Central memory CD4-positive, alpha-beta T cell (primary cell): ENCODE measurements around the gene TVP23A.
A peak's percentile ranks its signal among the peaks of the same experiment; 100 is the strongest.
"Not testable (repeated sequence)": the region's sequence is repeated elsewhere in the genome, so short reads cannot be mapped to it uniquely, and the experiment has no call there.

Experiments used
- DNase-seq: peaks from one replicate; pipeline ENCODE4 v3.0.0; 2022

The TVP23A gene

GRCh38 chr16:10744370-10745030 lies 74.1 kb downstream of the TVP23A start:
- DNase-seq: no peak

DNA sequence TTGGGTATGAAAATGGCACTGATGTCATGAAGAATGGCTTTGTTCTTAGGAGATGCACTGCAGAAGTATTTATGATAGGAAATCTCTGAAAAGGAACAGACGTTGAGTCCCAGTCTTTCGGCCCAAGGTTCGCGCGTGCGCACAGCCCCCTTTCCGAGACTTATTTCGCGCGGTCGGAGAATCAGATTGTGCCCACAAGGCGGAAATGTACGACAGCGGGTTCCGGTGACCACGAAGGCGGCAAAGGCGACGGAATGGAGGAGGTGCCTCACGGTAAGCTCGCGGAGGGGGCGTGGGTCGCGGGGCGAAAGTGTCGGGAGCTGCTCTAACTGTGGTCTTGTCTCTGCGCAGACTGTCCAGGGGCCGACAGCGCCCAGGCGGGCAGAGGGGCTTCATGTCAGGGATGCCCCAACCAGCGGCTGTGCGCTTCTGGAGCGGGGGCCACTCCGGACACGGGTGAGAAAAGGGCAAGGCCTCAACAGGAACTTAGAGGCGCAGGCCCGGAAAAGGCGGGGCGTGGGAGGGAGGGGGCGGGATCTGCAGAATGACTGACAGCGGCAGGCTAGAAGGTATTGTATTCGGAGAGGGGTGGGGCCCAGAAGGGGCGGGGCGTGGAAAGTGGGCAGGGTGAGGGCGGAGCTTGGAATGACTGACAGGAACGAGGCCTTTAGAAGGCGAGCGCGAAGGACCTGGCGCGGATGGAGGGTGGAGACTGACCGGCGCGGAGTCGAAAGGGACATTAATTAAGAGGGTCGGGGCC lies 74.8 kb downstream of the TVP23A start, which contains the start of gene NUBP1:
Gene NUBP1 (plus strand): TSS at position 233 of the 760 bp plus-strand sequence. CDS start 22 bp downstream, at position 255.
- peak; percentile 97 for DNase-seq

GRCh38 chr16:10743227-10743609 lies 75.4 kb downstream of the TVP23A start:
- no peak for DNase-seq

- DNase-seq: no peak
These were observed 76.8 kb downstream of the TVP23A start for GRCh38 chr16:10741844-10742243.

- DNase-seq: not testable (repeated sequence)
These were observed 77.3 kb downstream of the TVP23A start for GRCh38 chr16:10741249-10741648.

- no peak for DNase-seq
These were observed 77.8 kb downstream of the TVP23A start for GRCh38 chr16:10740845-10741208.

GRCh38 chr16:10740000-10740844 lies 78.4 kb downstream of the TVP23A start:
- no peak for DNase-seq

DNA sequence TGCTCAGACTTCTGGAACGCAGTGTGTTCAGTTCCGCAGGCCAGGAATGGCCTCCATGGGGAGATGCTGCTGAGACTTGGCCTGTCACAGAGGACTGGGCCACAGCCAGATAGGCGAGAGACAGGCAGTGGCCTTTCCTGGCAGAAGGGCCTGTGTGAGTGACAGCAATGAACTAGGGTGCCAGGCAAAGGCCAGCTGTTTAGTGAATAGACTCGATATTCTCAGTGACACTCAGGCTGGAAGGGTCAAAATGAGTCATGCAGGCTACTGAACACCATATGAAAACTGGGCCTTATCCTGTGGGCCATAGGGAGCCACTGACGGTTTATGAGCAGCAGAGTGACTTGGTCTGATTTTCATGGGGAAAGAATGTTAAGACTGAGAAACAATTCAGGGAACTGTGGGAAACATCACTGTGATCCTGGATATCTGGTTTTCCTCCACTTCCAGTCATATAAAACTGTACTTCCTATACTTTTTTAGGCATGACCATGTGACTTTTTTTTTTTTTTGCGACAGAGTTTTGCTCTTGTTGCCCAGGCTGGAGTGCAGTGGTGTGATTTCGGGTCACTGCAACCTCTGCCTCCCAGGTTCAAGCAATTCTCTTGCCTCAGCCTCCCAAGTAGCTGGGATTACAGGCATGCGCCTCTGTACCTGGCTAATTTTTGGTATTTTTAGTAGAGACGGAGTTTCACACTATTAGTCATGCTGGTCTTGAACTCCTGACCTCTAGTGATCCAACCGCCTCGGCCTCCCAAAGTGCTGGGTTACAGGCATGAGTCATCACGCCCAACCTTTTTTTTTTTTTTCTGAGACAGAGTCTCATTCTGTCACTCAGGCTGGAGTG lies 80.1 kb downstream of the TVP23A start:
- DNase-seq: no peak

- DNase-seq: peak; percentile 70
These were observed 81.4 kb downstream of the TVP23A start for GRCh38 chr16:10737068-10737625.

- no peak for DNase-seq
These were observed 86.8 kb downstream of the TVP23A start for GRCh38 chr16:10731790-10732189.

GRCh38 chr16:10729104-10730048 lies 89.2 kb downstream of the TVP23A start:
- DNase-seq: no peak

GRCh38 chr16:10728003-10728887 lies 90.3 kb downstream of the TVP23A start:
- no peak for DNase-seq
